Brain microvascular endothelial cell (primary cell): ENCODE results near the gene ZNF384.

Source experiments
- DNase-seq: peaks from one replicate; pipeline ENCODE4 v3.0.0-alpha.2; 2020
- H3K27ac ChIP-seq: fragments of 250-450 bp; sonication (Bioruptor Pico); 2 replicates; pipeline ENCODE4 v1.5.1; 2020; ENCODE audit warnings: mild to moderate bottlenecking, moderate library complexity
- H3K27me3 ChIP-seq: fragments of 250-450 bp; sonication (Bioruptor Pico); replicated peaks from 2 replicates; pipeline ENCODE4 v1.5.1; 2020; ENCODE audit warnings: mild to moderate bottlenecking
- H3K36me3 ChIP-seq: fragments of 250-450 bp; sonication (Bioruptor Pico); replicated peaks from 2 replicates; pipeline ENCODE4 v1.5.1; 2020; ENCODE audit warnings: mild to moderate bottlenecking
- H3K4me3 ChIP-seq: 2 replicates; pipeline ENCODE4 v1.5.1; 2011; ENCODE audit warnings: low read depth, mild to moderate bottlenecking, control low read depth, low read length, moderate library complexity
- in situ Hi-C: cut with HindIII; loops from 2 replicates; pipeline ENCODE4 v1.10.0; 2017; ENCODE audit warnings: low sequenced_read_pairs, low pct_ligation_motif_present
- TF ChIP-seq, protein P1 (sequence below): IDR thresholded peaks from 2 replicates; pipeline ENCODE4 v1.5.1; 2011; ENCODE audit warnings: low read depth, mild to moderate bottlenecking, moderate library complexity, low read length, control low read depth, inconsistent platforms; ENCODE audit errors: missing control alignments

ZNF384 gene

DNA sequence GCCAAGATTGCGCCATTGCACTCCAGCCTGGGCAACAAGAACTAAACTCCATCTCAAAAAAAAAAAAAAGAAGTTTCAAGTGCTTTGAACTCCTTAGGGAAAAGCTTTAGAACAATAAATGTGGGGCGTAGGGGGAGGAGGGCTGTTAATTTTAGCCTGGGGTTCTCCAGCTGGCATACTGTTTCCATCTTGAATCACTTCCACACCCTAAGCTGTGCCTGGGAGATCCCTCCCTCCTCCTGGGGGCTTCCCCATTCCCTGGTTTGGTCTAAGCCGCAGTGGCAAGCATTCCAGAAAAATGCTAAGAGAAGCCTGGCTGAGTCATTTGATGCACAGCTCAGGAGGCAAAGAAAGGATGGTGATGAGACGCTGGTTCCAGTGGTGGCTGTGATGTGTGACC lies 2.3 kb upstream of the ZNF384 start:
- Histone ChIP-seq H3K36me3 (no peaks in the 10 kb centered on the region), H3K4me3 (no peak overlapping the region), H3K27ac (no peak overlapping the region), H3K27me3 (no peaks in the 10 kb centered on the region)
- DNase-seq: peak; percentile 12
- in situ Hi-C loops: no loop called here
- TF ChIP-seq, protein P1, sequence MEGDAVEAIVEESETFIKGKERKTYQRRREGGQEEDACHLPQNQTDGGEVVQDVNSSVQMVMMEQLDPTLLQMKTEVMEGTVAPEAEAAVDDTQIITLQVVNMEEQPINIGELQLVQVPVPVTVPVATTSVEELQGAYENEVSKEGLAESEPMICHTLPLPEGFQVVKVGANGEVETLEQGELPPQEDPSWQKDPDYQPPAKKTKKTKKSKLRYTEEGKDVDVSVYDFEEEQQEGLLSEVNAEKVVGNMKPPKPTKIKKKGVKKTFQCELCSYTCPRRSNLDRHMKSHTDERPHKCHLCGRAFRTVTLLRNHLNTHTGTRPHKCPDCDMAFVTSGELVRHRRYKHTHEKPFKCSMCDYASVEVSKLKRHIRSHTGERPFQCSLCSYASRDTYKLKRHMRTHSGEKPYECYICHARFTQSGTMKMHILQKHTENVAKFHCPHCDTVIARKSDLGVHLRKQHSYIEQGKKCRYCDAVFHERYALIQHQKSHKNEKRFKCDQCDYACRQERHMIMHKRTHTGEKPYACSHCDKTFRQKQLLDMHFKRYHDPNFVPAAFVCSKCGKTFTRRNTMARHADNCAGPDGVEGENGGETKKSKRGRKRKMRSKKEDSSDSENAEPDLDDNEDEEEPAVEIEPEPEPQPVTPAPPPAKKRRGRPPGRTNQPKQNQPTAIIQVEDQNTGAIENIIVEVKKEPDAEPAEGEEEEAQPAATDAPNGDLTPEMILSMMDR: no peak

DNA sequence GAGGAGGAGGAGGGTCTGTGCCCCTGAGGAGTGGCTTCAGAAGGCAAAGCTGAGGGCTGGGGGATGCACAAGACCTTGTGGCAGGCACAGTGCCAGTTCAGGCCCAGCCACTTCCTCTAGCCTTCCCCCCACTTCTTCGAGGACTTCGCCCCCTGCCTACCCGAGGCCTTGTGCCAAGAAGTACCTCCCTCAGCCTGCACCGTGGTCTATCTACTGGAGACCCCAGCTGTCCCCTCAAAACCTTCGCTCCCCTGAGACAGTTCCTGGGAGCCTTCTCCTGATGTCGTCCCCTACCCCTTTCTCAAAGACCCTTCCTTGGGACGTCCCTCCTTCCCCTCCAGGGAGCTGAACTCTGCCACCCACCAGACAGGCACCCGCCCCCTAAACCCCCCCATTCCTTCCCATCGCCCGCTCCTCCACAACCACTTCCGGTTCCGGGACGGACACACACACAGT lies 604 bp downstream of the ZNF384 start:
- in situ Hi-C loops: no loop called here
- Histone ChIP-seq H3K27me3 (no peaks in the 10 kb centered on the region), H3K4me3 (peak overlapping the region; percentile 92), H3K27ac (peak overlapping the region; percentile 88), H3K36me3 (peaks cover 2% of the 10 kb centered on the region)
- DNase-seq: peak; percentile 2
- TF ChIP-seq, protein P1: no peak

DNA sequence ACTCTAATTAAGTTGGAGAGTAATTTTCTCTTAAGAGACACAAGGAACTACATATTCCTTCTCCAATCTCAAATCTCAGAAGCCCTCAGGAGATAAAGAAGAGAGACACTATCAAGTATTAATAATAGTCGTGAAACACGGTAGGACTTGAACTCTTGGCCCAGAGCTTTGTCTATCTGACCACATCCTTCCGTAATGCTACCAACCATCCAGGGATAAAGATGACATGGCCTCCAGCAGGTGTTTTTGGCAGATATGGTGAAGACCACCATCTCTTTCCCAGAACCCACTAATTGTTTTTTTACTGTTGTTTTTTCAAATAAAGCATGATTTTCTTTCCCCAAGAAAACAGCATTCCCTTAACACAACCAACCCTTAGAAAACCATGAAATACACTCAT lies 3.4 kb downstream of the ZNF384 start:
- no peak overlapping the region for H3K27ac ChIP-seq
- in situ Hi-C loops: no loop called here

DNA sequence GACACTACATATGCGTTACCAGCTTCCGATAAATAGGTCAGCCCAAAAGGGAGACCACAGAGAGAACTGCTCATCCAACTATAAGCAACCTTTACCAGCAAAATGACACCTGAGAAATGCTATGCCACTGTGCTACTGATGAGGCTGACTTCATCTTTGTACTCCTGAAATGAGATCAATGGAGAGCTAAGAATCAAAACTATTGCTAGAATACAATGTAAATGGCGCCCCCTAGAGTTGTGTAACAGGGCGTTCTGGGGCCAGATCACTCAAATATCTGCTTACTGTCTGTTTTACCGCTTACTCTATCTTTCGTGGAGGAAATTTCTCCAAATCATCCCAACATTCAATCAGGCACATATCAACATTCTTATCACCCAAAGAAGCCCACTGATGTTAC lies 4.6 kb downstream of the ZNF384 start:
- DNase-seq: no peak
- H3K36me3 ChIP-seq: peaks cover 14% of the 10 kb centered on the region
- in situ Hi-C loops: no loop called here
- H3K27ac ChIP-seq: no peak overlapping the region
- TF ChIP-seq, protein P1: peak; percentile 63
- no peaks in the 10 kb centered on the region for H3K27me3 ChIP-seq
- no peak overlapping the region for H3K4me3 ChIP-seq

More for the DNA sequence above, 3.4 kb downstream of the ZNF384 start:
- no peak for DNase-seq
- Histone ChIP-seq H3K36me3 (peaks cover 10% of the 10 kb centered on the region), H3K27me3 (no peaks in the 10 kb centered on the region), H3K4me3 (no peak overlapping the region)
- TF ChIP-seq, protein P1: no peak

DNA sequence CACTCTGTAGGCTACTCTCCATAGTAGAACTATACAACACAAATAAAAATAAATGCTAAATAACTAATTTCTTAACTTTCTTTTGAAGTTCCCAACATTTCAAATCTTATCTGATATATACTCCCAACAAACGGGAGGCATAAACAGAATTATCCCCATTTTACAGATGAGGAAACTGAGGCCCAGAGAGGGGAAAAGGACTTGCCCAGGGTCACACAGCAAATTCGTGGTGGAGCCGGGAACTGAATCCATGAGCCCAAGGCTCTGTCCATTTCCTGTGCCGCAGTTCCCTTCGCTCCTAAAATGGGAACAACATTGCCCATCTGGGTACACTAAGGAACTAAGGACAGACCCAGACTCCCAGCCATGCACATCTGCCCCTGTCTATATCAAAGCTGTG lies 12.2 kb downstream of the ZNF384 start:
- Histone ChIP-seq H3K36me3 (peaks cover 51% of the 10 kb centered on the region), H3K4me3 (no peak overlapping the region), H3K27me3 (no peaks in the 10 kb centered on the region), H3K27ac (no peak overlapping the region)
- TF ChIP-seq, protein P1: no peak
- in situ Hi-C loops: no loop called here
- DNase-seq: no peak

DNA sequence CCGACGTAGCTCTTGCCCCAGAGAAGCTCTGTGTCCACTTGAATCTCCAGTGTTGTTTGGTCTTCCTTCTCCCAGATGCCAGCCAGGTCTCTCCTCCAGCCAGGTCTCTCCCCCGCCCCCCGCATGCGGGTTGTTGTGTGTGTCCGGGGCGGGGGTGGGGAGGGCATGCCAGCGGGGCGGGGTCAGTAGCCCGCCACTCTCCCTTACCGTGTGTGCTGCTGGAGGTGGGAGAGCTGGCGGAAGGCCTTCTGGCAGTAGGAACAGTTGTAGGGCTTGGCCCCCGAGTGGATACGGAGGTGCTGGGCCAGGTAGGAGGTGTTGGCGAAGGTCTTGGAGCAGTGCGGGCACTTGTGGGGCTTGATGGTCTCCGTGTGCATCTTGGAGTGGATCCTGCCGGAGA lies 17.0 kb downstream of the ZNF384 start:
- DNase-seq: no peak
- no peaks in the 10 kb centered on the region for H3K27me3 ChIP-seq
- in situ Hi-C loops: no loop called here
- no peak overlapping the region for H3K27ac ChIP-seq
- no peak overlapping the region for H3K4me3 ChIP-seq
- peaks cover 64% of the 10 kb centered on the region for H3K36me3 ChIP-seq
- TF ChIP-seq, protein P1: no peak
